ENCODE data around the gene ADAM12.

- no peak for TF ChIP-seq CTCF (IDR thresholded peaks at IDR 0.05)
- no peak for TF ChIP-seq POLR2A (IDR thresholded peaks at IDR 0.05)
Measured at GRCh38 chr10:126197036-126197543, 191.2 kb downstream of the ADAM12 start.

Measured in adrenal gland (tissue), 5 donors.